Loucy (cell line): Measurements from ENCODE around the gene NUP88.
"Not testable (repeated sequence)": the region's sequence is repeated elsewhere in the genome, so short reads cannot be mapped to it uniquely, and the experiment has no call there.

ENCODE experiments used
- EZH2phosphoT487 ChIP-seq: fragments of 200-600 bp; IDR thresholded peaks from 2 replicates; pipeline ENCODE4 v1.6.1; 2018; ENCODE audit warnings: antibody characterized with exemption, mild to moderate bottlenecking, moderate library complexity, borderline replicate concordance
- TF ChIP-seq, protein P1 (sequence below): fragments of 200-600 bp; sonication (generic); conservative IDR thresholded peaks from 2 replicates; pipeline ENCODE4 v1.5.1; 2014; ENCODE audit warnings: mild to moderate bottlenecking, antibody characterized with exemption, low read length

DNA sequence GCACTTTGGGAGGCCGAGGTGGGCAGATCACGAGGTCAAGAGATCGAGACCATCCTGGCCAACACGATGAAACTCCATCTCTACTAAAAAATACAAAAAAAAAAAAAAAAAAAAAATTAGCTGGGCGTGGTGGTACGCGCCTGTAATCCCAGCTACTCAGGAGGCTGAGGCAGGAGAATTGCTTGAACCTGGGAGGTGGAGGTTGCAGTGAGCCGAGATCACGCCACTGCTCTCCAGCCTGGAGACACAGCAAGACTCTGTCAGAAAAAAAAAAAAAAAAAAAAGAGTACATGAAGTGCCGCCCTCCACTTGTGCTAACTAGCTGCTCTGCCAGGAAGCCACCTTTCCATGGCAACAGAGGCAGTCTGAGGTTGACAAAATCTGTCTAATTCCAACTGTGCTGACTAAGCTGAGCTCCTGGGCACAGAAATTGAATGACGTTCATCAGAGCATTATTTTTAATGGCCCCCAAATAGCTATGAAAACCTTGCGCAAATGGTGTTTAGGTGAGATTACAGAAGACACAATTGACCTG is 16.4 kb upstream of the NUP88 start:
- TF ChIP-seq, protein P1, sequence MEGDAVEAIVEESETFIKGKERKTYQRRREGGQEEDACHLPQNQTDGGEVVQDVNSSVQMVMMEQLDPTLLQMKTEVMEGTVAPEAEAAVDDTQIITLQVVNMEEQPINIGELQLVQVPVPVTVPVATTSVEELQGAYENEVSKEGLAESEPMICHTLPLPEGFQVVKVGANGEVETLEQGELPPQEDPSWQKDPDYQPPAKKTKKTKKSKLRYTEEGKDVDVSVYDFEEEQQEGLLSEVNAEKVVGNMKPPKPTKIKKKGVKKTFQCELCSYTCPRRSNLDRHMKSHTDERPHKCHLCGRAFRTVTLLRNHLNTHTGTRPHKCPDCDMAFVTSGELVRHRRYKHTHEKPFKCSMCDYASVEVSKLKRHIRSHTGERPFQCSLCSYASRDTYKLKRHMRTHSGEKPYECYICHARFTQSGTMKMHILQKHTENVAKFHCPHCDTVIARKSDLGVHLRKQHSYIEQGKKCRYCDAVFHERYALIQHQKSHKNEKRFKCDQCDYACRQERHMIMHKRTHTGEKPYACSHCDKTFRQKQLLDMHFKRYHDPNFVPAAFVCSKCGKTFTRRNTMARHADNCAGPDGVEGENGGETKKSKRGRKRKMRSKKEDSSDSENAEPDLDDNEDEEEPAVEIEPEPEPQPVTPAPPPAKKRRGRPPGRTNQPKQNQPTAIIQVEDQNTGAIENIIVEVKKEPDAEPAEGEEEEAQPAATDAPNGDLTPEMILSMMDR = not testable (repeated sequence)
- not testable (repeated sequence) for TF ChIP-seq EZH2phosphoT487
